OCI-LY7 (cell line): ENCODE measurements around the gene BLCAP. TPM values are rescaled to one million over a fixed set of nuclear protein-coding genes. Genes with fewer than 3 reads are reported as not detected.

Experiments
- BruUV-seq: library from RNA; stranded (reverse); fragments of 400-500 nt; replicated peaks from 2 replicates; lab custom pipeline; 2021; lab: Mats Ljungman, UMichigan
- CTCF ChIA-PET: fragments of 300-600 bp; sonication (Branson Sonifier 250); formaldehyde crosslinking; loops from one replicate; lab custom pipeline; 2022; ENCODE audit warnings: antibody characterized with exemption; ENCODE audit not compliant: unreplicated experiment; lab: Charles Lee
- POLR2A ChIA-PET: fragments of 300-600 bp; sonication (Branson Sonifier 250); formaldehyde crosslinking; loops from one replicate; lab custom pipeline; 2022; ENCODE audit warnings: antibody characterized with exemption; lab: Charles Lee
- DNase-seq: peaks from one replicate; pipeline ENCODE4 v3.0.0-alpha.2; 2015; ENCODE audit warnings: low spot score
- H2AFZ ChIP-seq: fragments of 200-600 bp; sonication (generic), shearing (Covaris generic); 2 replicates; pipeline ENCODE4 v1.6.1; 2014; ENCODE audit warnings: mild to moderate bottlenecking, antibody characterized with exemption, low read length, moderate library complexity
- H3K27ac ChIP-seq: fragments of 200-600 bp; sonication (generic); 2 replicates; pipeline ENCODE4 v1.5.1; 2014; ENCODE audit warnings: mixed run types, low read depth, mild to moderate bottlenecking, moderate library complexity, low read length, inconsistent platforms; ENCODE audit not compliant: poor library complexity, severe bottlenecking
- H3K36me3 ChIP-seq: fragments of 200-600 bp; sonication (generic); 2 replicates; pipeline ENCODE4 v1.6.1; 2014; ENCODE audit warnings: mild to moderate bottlenecking, antibody characterized with exemption, low read length, moderate library complexity, mixed read lengths; ENCODE audit not compliant: insufficient read depth
- H3K4me1 ChIP-seq: fragments of 200-600 bp; sonication (generic); 2 replicates; pipeline ENCODE4 v1.5.1; 2014; ENCODE audit warnings: mild to moderate bottlenecking, low read length; ENCODE audit not compliant: insufficient read depth, poor library complexity, severe bottlenecking
- H3K4me2 ChIP-seq: fragments of 200-600 bp; sonication (generic); 2 replicates; pipeline ENCODE4 v1.6.1; 2014; ENCODE audit warnings: mild to moderate bottlenecking, low read length
- H3K4me3 ChIP-seq: fragments of 200-600 bp; sonication (generic); 2 replicates; pipeline ENCODE4 v1.5.1; 2014; ENCODE audit warnings: mild to moderate bottlenecking, low read depth, low read length; ENCODE audit not compliant: poor library complexity, severe bottlenecking
- H3K79me2 ChIP-seq: fragments of 200-600 bp; sonication (generic); 2 replicates; pipeline ENCODE4 v1.6.1; 2016; ENCODE audit warnings: low read depth, mild to moderate bottlenecking, low read length, moderate library complexity, mixed read lengths; ENCODE audit not compliant: insufficient read depth
- H3K9me2 ChIP-seq: fragments of 200-600 bp; sonication (generic); 2 replicates; pipeline ENCODE4 v1.6.1; 2016; ENCODE audit warnings: mild to moderate bottlenecking, low read length, mixed read lengths; ENCODE audit not compliant: insufficient read depth
- H3K9me3 ChIP-seq: fragments of 200-600 bp; sonication (generic); 2 replicates; pipeline ENCODE4 v1.6.1; 2014; ENCODE audit warnings: mild to moderate bottlenecking, mixed run types, low read length, mixed read lengths
- H4K20me1 ChIP-seq: fragments of 200-600 bp; sonication (generic); 2 replicates; pipeline ENCODE4 v1.6.1; 2014; ENCODE audit warnings: mild to moderate bottlenecking, antibody characterized with exemption, low read length, moderate library complexity, mixed read lengths; ENCODE audit not compliant: insufficient read depth
- EZH2phosphoT487 ChIP-seq: fragments of 200-600 bp; sonication (generic); IDR thresholded peaks from 2 replicates; pipeline ENCODE4 v1.6.1; 2018; ENCODE audit warnings: low read depth, borderline replicate concordance, mild to moderate bottlenecking, mixed run types, antibody characterized with exemption, low read length, moderate library complexity, mixed read lengths
- intact Hi-C: fragments of 100-400 bp; cut with micrococcal nuclease; formaldehyde crosslinking; loops from one replicate; pipeline ENCODE4 v1.10.0; 2022; ENCODE audit not compliant: unreplicated experiment
- total RNA-seq, 2 experiments: library from RNA; depleted of rRNA in 1 of 2; stranded (reverse); fragments of >200 nt in 1 of 2; shearing (Covaris generic) in 1 of 2; gene quantifications; 2 replicates each; pipeline ENCODE4 v1.2.3, GENCODE V29; 2014 to 2022
- TF ChIP-seq, protein P1 (sequence below): fragments of 200-600 bp; sonication (generic); conservative IDR thresholded peaks from 2 replicates; pipeline ENCODE4 v1.5.1; 2014; ENCODE audit warnings: mild to moderate bottlenecking, antibody characterized with exemption, low read length, moderate library complexity, mixed read lengths

BLCAP gene
- total RNA-seq, 2 experiments from 2014 or later: 32.3 to 55.1 TPM

- H3K36me3 ChIP-seq: no peaks in the 10 kb centered on the region
- CTCF ChIA-PET: no interaction called here
- H3K4me2 ChIP-seq: no peak overlapping the region
- no peak overlapping the region for H3K27ac ChIP-seq
- no peaks in the 10 kb centered on the region for H3K9me2 ChIP-seq
- no peak overlapping the region for H3K4me3 ChIP-seq
- POLR2A ChIA-PET: no interaction called here
- TF ChIP-seq, protein P1, sequence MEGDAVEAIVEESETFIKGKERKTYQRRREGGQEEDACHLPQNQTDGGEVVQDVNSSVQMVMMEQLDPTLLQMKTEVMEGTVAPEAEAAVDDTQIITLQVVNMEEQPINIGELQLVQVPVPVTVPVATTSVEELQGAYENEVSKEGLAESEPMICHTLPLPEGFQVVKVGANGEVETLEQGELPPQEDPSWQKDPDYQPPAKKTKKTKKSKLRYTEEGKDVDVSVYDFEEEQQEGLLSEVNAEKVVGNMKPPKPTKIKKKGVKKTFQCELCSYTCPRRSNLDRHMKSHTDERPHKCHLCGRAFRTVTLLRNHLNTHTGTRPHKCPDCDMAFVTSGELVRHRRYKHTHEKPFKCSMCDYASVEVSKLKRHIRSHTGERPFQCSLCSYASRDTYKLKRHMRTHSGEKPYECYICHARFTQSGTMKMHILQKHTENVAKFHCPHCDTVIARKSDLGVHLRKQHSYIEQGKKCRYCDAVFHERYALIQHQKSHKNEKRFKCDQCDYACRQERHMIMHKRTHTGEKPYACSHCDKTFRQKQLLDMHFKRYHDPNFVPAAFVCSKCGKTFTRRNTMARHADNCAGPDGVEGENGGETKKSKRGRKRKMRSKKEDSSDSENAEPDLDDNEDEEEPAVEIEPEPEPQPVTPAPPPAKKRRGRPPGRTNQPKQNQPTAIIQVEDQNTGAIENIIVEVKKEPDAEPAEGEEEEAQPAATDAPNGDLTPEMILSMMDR: no peak
- TF ChIP-seq EZH2phosphoT487: no peak
- no peaks in the 10 kb centered on the region for H3K4me1 ChIP-seq
- BruUV-seq: no TSS peak
- intact Hi-C loops: no loop called here
- no peak for DNase-seq
- no peaks in the 10 kb centered on the region for H3K79me2 ChIP-seq
- no peaks in the 10 kb centered on the region for H4K20me1 ChIP-seq
- H2AFZ ChIP-seq: no peak overlapping the region
- no peaks in the 10 kb centered on the region for H3K9me3 ChIP-seq
These were observed 48.4 kb downstream of the BLCAP start for GRCh38 chr20:37479266-37479665.

DNA sequence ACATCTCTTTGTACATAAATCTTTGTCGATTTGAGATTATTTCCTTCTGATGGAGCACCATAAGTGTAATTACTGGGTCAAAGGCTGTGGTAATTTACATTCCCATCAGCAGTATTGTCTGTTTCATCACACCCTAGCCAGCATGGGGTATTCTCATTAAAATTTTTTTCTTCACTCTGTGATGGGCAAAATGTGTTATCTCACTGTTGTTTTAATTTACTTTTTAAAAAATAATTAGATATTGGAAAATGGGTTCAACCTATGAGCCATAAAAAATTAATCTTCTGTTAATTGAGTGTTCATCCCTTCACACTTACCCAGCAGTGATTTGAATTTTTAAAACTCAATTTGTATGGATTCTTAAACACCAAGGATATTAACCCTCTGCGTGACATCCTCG, 50.6 kb downstream of the BLCAP start:
- no peak for DNase-seq
- Histone ChIP-seq H3K79me2 (no peaks in the 10 kb centered on the region), H3K36me3 (no peaks in the 10 kb centered on the region), H2AFZ (no peak overlapping the region), H3K4me1 (no peaks in the 10 kb centered on the region), H3K4me3 (no peak overlapping the region), H3K27ac (no peak overlapping the region), H4K20me1 (no peaks in the 10 kb centered on the region), H3K4me2 (no peak overlapping the region), H3K9me2 (no peaks in the 10 kb centered on the region), H3K9me3 (no peaks in the 10 kb centered on the region)
- ChIA-PET CTCF (no interaction called here), POLR2A (interaction anchor here (0.5 kb wide), 1 partner anchor 178 kb away, joined by 3 read pairs; no protein-coding TSS in a partner anchor)
- BruUV-seq: no TSS peak
- TF ChIP-seq EZH2phosphoT487: no peak
- TF ChIP-seq, protein P1: no peak
- intact Hi-C loops: no loop called here

GRCh38 chr20:37475252-37475651, 52.4 kb downstream of the BLCAP start:
- intact Hi-C loops: no loop called here
- TF ChIP-seq, protein P1: no peak
- TF ChIP-seq EZH2phosphoT487: no peak
- H3K79me2 ChIP-seq: no peaks in the 10 kb centered on the region
- no peak overlapping the region for H3K4me2 ChIP-seq
- DNase-seq: peak; percentile 4
- no peaks in the 10 kb centered on the region for H3K4me1 ChIP-seq
- no peaks in the 10 kb centered on the region for H4K20me1 ChIP-seq
- no peaks in the 10 kb centered on the region for H3K36me3 ChIP-seq
- no TSS peak for BruUV-seq
- no peak overlapping the region for H3K27ac ChIP-seq
- H3K9me3 ChIP-seq: no peaks in the 10 kb centered on the region
- no peaks in the 10 kb centered on the region for H3K9me2 ChIP-seq
- H3K4me3 ChIP-seq: no peak overlapping the region
- ChIA-PET CTCF (no interaction called here), POLR2A (no interaction called here)
- H2AFZ ChIP-seq: no peak overlapping the region
